Raji (cell line): Measurements from ENCODE around the gene RBP3.

ENCODE experiments used
- POLR2A ChIP-seq: IDR thresholded peaks from 2 replicates; pipeline ENCODE4 v1.6.1; 2011; ENCODE audit warnings: low read depth, low read length, control low read depth; ENCODE audit not compliant: insufficient read depth

Gene RBP3

DNA sequence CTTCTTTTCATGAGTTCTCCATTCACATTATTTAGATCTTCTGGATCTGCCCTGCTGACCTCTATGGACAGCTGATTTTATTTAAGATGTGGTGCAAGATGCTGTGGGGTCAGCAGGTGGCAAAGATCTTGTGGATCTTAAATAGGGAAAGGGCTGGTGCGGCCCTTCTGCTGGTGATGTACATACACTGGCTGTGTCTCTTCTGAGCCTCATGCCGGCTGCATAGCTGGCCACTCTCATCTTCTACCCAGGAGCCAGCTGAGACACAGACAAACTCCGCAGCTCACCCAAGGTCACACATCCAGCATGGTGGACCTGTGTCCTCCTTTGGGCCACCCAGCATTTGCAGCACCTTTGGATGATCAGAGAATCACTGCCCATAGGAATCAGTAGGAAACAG is 9.7 kb downstream of the RBP3 start:
- no peak for TF ChIP-seq POLR2A

DNA sequence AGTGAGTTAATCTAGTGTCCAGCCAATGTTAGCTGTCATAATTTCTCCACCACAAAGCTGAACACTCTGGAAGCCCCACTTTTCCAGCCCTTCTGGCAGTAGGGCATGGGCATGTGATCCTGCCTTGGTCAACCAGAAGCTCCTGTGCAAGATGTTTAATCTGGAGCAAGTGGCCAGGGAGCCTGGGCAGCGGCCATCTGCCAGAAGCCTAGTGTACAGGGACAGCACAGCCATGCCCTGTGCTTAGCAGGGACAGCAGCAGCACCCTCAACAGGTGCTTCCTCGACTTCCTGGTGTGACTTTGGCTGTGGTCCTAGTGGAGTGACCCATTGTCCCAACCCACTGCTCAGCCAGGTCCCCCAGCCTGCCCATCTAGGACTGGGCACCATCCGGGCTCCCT is 10.3 kb downstream of the RBP3 start:
- no peak for TF ChIP-seq POLR2A

DNA sequence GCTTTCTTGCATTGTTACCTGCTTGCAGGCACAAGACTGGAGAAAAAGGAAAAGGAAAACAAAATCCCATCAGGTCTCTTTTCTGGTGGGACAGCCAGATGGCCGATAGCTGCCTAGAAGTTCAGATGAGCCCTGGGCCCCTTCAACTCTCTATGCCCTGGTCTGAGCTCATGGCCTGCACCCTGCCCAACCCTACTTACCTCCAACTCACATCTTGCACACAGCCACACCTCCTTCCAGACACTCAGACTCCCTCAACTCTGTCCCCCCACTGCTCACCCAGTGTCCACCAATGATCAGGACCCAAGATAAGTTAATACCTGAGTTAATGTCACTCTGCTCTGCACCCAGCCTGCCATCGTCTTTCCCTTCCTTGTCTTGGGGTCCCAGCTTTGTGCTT is 10.9 kb downstream of the RBP3 start:
- TF ChIP-seq POLR2A, result no peak

DNA sequence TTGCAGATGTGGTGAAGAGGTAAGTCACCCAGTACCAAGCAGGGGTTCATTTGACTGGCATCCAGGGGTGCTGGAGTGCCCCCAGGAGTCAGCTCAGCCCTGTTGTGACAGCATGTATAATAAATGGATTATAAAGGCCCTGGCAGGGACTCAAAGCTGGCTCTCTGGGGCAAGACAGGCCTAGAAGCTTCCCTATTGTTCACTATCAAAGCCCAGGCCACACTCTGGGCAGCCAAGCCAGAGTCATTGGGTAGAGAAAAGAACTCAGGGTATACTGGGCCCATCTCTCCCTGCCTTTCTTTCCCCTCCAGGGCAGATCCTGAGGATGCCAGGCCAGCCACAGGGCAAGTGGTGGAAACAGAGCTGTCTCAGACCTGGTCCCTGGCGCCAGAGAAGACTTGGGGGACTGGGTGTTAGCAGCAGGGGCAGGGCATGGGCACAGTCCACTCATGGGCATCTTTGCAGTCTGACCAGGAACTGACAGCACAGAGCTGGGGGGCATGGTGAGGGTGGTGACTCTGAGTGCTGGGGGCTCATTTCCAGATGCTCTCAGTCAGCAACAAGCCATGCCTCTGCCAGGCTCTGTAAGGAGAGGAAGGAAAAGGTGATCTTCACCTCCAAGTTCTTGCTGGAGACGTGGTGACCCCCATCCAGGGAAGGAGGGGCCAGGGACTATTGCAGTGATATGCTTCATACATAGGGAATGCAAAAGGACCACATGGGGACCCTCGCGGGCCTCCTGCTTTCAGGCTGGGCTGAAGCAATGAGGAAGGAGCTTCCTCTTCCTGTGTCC is 11.7 kb downstream of the RBP3 start:
- TF ChIP-seq POLR2A, result no peak

DNA sequence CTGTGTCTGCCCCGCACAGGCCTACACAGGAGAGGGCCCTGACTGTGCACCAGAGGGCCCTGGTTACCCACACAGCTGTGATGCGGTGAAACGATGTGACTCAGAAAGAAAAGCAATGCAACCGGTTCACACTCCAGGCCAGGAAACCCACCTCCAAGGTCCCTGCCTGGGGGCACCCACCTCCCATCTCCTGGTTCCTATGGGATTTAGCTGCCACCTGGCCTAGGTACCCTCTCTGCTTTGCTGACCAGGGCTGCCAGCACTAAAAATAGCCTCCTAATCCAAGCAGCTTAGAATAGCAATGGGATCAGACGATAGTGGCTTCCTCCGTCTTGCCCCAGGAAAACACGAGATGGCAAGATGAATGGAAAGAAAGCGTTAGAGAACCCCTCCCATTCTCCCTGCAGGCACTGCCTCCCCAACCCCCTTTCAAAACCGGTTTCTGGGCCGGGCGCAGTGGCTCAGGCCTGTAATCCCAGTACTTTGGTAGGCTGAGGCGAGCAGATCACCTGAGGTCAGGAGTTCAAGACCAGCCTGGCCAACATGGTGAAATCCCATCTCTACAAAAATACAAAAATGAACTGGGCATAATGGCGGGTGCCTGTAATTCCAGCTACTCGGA is 12.4 kb downstream of the RBP3 start:
- no peak for TF ChIP-seq POLR2A

DNA sequence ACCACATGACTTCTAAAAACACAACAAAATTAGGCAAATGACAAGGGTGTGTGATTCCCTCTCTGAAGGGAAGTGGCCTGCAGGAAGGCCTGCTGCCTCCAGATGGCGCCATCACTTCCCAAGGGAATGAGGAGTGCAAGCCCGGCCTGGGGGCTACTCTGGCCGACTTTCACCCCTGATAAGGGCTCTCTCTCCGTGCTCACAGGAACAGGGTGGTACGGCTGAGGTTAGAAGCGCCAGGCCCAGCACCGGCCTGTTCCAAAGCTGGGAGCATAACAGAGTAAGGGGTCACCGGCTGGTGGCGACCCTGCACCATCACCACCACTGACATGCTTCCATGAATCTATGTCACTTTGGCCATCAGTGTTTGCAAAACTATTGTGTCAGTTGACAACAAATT is 13.1 kb downstream of the RBP3 start:
- TF ChIP-seq POLR2A, result no peak

DNA sequence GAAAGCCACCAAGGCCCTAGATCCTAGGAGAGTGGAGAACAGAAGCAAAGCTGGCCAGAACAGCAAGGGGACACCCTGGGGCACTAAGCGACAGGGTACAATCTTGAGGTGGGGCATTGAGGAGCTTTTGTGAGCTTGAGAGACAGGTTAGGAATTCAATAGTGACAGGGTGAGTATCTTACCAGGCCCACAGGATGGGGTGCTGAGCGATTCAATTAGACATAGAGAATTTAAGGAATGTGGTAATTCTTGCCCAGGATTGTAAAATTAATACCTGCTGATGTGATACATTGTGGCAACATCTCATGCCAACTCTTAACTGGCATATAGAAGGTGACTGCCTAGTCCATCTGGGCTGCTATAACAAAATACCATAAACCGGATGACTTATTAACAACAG is 14.0 kb downstream of the RBP3 start:
- no peak for TF ChIP-seq POLR2A

DNA sequence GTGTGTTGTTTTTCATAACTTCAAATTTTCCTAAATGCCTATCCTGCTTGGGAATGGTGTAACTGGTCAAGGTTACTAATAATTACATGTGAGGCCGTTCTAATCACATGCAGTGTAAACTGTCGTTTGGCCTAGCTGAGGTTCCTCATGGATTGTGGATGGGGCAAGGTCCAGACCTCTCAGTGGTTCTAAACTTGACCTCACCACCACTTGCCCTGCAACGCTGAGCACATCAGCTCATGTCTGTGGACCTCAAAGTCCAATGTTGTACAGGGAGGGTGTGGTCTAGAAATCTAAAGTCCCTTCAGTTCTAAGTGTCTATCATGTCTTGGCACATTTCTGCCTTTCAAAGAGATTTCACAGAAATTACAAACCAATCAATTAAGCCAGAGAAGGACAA is 15.6 kb downstream of the RBP3 start:
- no peak for TF ChIP-seq POLR2A

DNA sequence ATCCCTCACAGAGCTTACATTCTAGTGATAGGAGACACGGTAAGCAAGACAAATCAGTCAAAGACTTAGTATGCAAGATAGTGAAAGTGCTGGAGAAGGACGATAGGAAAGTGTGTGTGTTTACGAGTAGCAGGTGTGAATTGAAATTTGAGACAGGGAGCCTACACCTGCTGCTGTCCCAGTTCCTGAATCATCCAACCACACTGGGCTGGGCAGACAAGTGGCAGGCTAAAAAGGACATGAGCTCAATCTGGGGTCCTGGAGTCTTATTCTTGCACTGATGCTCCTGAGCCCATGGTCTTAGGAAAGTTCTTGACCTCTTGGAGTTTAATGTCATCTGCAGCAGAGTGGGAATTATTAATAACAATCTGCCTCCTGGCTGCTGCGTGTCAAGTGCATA is 16.2 kb downstream of the RBP3 start:
- no peak for TF ChIP-seq POLR2A

DNA sequence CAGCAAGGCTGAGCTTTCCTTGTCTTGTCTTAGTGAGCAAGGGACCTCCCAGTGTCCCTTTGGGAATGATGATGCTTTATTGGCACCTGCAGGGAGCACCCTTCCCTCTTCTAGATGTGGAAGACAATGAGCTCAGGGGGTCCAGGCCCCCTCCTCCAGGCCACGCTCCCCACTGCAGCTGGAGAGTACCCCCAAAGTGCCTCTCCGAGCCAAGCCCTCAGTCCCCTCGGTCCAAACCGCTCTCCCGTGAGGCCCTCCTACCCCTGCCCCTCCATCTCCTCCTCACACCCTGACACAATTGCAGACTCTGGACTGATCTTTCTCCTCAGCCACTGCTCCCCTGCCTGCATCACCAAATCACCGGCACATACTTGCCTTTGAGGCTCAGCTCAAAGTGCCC is 16.7 kb downstream of the RBP3 start:
- no peak for TF ChIP-seq POLR2A

DNA sequence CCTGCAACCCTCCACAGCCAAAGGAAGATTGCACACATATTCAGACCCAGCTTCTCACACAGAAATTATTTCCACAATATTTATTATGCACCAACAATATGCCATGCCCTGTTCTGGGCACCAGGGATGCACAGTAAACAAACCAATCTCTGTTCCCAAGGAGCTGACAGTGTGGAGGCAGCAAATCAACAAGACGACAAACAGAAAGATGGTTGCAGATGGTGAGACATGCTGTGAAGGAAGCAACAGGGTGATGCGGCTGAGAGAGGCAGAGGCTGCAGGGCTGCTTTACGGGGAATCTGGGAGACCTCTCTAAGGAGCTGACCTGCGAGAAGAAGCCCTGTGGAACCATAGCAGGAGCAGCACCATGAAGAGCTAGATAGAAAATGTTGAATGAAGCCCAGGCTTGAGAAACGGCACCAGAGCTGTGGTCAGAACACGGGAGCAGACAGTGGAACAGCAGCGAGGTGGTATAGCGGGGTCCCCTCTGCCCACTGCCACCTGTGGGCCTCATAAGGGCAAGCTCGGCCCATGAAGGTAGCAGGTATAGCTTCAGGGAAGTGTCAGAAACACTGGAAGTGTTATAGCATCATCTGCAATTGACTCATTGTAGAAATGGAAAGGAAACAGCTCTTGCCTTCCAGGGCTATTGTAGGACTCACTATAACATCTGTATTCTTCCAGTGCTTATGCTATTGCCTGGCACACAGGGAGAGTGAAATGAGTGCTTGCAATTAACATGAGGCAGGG is 17.4 kb downstream of the RBP3 start:
- TF ChIP-seq POLR2A, result no peak

DNA sequence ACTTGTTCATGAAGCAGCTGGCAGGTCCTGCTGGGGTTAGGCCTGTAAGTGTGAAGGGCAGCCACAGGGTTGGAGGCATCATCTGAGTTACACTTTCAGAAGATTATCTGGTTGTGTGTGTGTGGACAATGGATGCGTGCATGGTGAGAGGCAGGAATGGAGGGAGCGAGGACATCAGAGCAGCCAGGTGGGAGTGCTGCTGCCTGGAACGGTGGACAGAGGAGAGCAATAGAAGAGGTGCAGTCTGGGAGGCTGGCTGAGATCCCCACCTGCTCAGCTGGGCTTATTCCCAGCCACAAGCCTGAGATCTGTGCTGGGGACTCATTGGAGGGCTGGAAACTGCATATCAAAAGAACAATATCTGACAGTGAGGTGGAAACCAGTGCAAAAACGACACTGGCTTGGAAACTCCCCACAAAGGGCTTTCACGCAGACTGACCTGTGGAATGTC is 18.0 kb downstream of the RBP3 start:
- TF ChIP-seq POLR2A, result no peak

DNA sequence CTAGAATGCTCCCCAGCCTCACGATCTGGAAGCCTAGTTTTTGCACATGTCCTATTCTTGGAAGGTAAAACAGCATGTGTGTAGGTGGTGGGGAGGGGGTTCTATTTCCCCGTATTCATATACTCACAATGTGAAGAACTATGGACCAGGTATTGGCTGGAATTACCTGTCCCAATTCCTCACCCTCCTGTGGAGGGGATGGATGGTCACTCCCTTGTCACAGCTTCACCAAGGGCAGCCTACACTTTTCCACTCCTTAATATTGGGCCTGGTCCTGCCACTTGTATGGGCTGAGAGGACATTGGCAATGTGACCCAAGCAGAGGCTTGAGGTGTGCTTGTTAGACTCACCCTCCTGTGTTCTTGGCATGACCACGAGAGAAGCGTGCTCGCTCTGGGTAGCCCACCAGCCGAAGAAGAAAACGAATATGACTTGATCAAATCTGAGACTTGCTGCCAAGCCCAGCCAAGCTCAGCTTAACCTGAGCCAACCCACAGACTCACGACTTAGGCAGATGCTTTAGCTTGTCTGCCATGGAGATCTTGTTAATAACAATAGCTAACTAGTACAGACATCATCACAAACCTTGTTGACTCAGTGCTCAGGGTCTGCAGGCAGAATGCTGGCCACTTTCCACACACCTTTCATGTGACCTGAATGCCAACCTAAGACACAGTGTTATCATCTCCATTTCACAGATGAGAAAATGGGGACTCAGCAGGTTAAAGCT is 18.7 kb downstream of the RBP3 start:
- TF ChIP-seq POLR2A, result no peak

DNA sequence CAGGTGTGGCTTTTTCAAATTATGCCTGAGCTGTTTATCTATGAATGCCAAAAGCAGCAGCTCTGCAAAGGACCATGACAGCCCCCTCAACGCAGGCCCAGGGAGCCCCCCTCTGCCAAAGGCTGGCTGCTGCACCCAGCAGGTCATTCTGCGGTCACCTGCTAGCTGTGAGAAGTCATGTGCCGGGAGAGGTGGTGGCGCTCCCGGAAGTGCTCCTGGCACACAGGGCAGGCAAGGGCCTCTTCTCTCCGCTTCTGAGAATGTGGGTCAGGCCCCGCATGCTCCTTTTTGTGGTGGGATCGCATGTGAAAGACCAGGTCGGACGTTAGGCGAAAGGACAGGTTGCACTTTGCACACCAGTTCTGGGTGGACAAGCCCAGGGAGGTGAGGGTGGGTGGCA is 19.5 kb downstream of the RBP3 start:
- TF ChIP-seq POLR2A, result no peak

DNA sequence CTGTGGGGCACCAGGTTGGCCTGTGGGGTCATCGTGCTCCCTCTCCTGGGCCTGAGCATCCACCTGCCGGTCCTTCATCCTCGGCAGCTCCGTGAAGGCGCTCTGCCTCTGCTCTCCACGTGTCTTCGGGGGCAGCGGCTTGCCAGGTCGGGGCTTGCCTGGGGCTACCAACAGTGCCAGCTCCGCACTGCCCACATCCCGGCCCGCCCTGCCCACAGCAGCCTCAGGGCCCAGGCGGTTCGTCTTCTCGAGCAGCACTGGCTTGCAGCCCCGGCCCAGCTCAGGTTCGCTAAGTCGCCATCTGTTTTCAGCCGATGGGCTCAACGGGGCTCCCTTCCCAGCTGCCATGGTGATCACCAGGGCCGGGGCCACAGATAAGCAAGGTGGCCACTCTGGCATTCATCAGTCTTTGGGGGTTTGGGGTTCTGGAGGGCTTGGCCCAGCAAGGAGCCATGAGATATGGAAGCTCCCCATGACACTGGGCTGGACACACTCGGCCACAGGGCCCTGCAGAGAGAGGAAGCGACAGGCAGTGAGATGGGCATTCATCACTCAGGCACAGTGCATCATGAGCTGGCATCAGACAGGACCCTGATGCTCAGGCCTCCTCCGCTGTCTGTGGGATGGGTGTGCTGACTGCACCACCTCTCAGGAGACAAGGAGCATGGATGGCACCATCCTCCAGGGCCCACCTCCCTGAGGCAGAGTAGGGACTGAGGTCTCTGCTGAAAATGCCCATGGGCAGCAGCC is 20.4 kb downstream of the RBP3 start:
- no peak for TF ChIP-seq POLR2A
